HEK293T (cell line): ENCODE data around the gene KDM2B.

Experiments used
- BHLHE40 ChIP-seq: fragments of 450-650 bp; IDR thresholded peaks from 2 replicates; pipeline ENCODE4 v1.6.1; 2016; ENCODE audit warnings: mild to moderate bottlenecking, moderate library complexity, borderline replicate concordance
- CTBP1 ChIP-seq: fragments of 450-650 bp; IDR thresholded peaks from 2 replicates; pipeline ENCODE4 v1.6.1; 2016; ENCODE audit warnings: borderline replicate concordance
- ELF4 ChIP-seq: fragments of 450-650 bp; IDR thresholded peaks from 2 replicates; pipeline ENCODE4 v1.6.1; 2017; ENCODE audit warnings: antibody characterized with exemption
- FOXA1 ChIP-seq: fragments of 450-650 bp; IDR thresholded peaks from 2 replicates; pipeline ENCODE4 v1.6.1; 2016; ENCODE audit warnings: mild to moderate bottlenecking
- FOXK2 ChIP-seq: fragments of 450-650 bp; IDR thresholded peaks from 2 replicates; pipeline ENCODE4 v1.6.1; 2016; ENCODE audit warnings: mild to moderate bottlenecking
- FOXM1 ChIP-seq: fragments of 450-650 bp; IDR thresholded peaks from 2 replicates; pipeline ENCODE4 v1.6.1; 2017; ENCODE audit warnings: mild to moderate bottlenecking, borderline replicate concordance
- L3MBTL2 ChIP-seq: fragments of 450-650 bp; conservative IDR thresholded peaks from 2 replicates; pipeline ENCODE4 v1.6.1; 2016; ENCODE audit warnings: mild to moderate bottlenecking
- LEF1 ChIP-seq: fragments of 450-650 bp; IDR thresholded peaks from 2 replicates; pipeline ENCODE4 v1.6.1; 2017; ENCODE audit warnings: mild to moderate bottlenecking, borderline replicate concordance
- NFRKB ChIP-seq: fragments of 450-650 bp; IDR thresholded peaks from 2 replicates; pipeline ENCODE4 v1.6.1; 2016; ENCODE audit warnings: mild to moderate bottlenecking, moderate library complexity
- SP1 ChIP-seq: fragments of 450-650 bp; IDR thresholded peaks from 2 replicates; pipeline ENCODE4 v1.6.1; 2017
- SUZ12 ChIP-seq: fragments of 450-650 bp; IDR thresholded peaks from 2 replicates; pipeline ENCODE4 v1.6.1; 2016; ENCODE audit warnings: mild to moderate bottlenecking
- TARDBP ChIP-seq: fragments of 450-650 bp; IDR thresholded peaks from 2 replicates; pipeline ENCODE4 v1.6.1; 2016
- ZNF384 ChIP-seq: fragments of 450-650 bp; IDR thresholded peaks from 2 replicates; pipeline ENCODE4 v1.6.1; 2016

DNA sequence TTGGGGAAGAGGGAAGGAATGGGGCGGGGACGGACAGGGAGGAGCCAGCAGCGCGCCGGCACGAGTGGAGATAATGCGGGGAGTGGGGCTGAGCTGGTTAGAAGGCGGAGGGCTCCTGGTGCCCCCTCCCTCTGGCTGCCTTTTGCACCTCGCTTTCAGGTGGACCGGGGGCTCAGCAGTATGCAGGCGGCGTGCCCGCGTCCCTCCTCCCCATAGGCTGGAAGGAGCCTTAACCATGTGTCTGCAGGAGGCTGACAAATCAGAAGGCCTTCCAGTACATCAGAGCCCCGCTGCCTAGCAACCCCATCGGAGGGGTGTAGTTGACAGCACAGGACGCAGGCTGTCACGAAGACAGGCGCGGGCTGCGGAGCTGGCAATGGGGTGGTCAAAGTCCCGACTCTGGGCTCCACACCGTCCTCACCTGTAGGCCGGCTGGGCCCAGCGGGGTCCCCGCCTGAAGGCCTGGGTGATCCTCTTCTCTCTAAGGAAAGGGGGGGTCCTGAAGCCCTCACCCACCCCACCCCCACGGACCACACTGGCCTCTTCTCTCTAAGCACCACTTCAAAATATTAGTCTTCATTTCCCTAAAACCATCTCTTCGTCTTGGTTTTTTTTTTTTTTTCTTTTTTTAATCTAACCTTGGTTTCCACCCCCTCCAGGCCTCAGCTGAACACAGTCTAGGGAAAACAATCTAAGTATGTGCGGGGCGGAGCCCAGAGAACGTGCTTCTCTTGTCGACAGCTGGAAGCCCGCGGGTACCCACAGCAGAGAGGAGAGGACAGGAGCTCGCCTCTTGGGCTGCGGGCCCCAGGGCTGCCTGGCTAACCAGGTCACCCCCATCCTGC is 44.5 kb downstream of the KDM2B start:
- TF ChIP-seq BHLHE40 (no peak), SP1 (no peak), NFRKB (no peak), L3MBTL2 (no peak), FOXK2 (no peak), ZNF384 (peak; percentile 76), LEF1 (no peak), CTBP1 (no peak), ELF4 (no peak), TARDBP (no peak), FOXA1 (no peak), FOXM1 (no peak), SUZ12 (no peak)
